GM12875 (cell line): ENCODE measurements around the gene MMP20.

Experiments used
- H3K4me3 ChIP-seq: one replicate; pipeline ENCODE4 v1.5.1; 2011; ENCODE audit warnings: low read depth, low read length, control low read depth
- CTCF ChIP-seq: IDR thresholded peaks from 2 replicates; pipeline ENCODE4 v1.5.1; 2011; ENCODE audit warnings: low read depth, mild to moderate bottlenecking, control low read depth, inconsistent platforms, low read length, moderate library complexity, borderline replicate concordance; ENCODE audit not compliant: insufficient read depth

MMP20 gene

GRCh38 chr11:102560555-102561011, 64.5 kb downstream of the MMP20 start:
- TF ChIP-seq CTCF, result no peak

GRCh38 chr11:102559839-102560238, 65.3 kb downstream of the MMP20 start:
- TF ChIP-seq CTCF, result no peak
- H3K4me3 ChIP-seq, result no peak overlapping the region

More at GRCh38 chr11:102560555-102561011, 64.5 kb downstream of the MMP20 start:
- H3K4me3 ChIP-seq, result peak overlapping the region; percentile 24

GRCh38 chr11:102555091-102555490, 70.0 kb downstream of the MMP20 start:
- TF ChIP-seq CTCF, result no peak

GRCh38 chr11:102553835-102554282, 71.3 kb downstream of the MMP20 start:
- no peak for TF ChIP-seq CTCF
- H3K4me3 ChIP-seq, result no peak overlapping the region

More at GRCh38 chr11:102555091-102555490, 70.0 kb downstream of the MMP20 start:
- H3K4me3 ChIP-seq, result no peak overlapping the region

GRCh38 chr11:102552447-102553194, 72.5 kb downstream of the MMP20 start:
- no peak for TF ChIP-seq CTCF
- H3K4me3 ChIP-seq, result no peak overlapping the region

- TF ChIP-seq CTCF, result no peak
- H3K4me3 ChIP-seq, result no peak overlapping the region
Observed at GRCh38 chr11:102552020-102552419, 73.1 kb downstream of the MMP20 start.
